Liver (tissue), 9 donors: ENCODE data around the gene BCL2L1. TPM values are rescaled to one million over a fixed set of nuclear protein-coding genes. Genes with fewer than 3 reads are reported as not detected.

Experiments used
- DNase-seq: peaks from one replicate; pipeline ENCODE4 v3.0.0-alpha.2; 2017; ENCODE audit warnings: low spot score
- H3K27ac ChIP-seq, 2 donors: one replicate each; pipeline ENCODE4 v1.7.0; 2013; ENCODE audit warnings: inconsistent platforms in 2 of 2, low read length in 2 of 2, control low read depth in 1 of 2, low read depth in 1 of 2, mild to moderate bottlenecking in 1 of 2
- H3K27me3 ChIP-seq, 4 donors: one replicate each; pipeline versions ENCODE4 v1.6.1 to v1.7.0; 2013; ENCODE audit warnings: low read length in 3 of 4, inconsistent platforms in 1 of 4, mild to moderate bottlenecking in 1 of 4, moderate library complexity in 1 of 4; ENCODE audit not compliant: control insufficient read depth in 4 of 4, insufficient read depth in 4 of 4
- H3K36me3 ChIP-seq, 4 donors: one replicate each; pipeline versions ENCODE4 v1.6.1 to v1.7.0; 2013; ENCODE audit warnings: low read length in 3 of 4, mild to moderate bottlenecking in 3 of 4, low read depth in 1 of 4, moderate library complexity in 1 of 4; ENCODE audit not compliant: control insufficient read depth in 4 of 4, insufficient read depth in 3 of 4
- H3K4me1 ChIP-seq, 4 donors: one replicate each; pipeline versions ENCODE4 v1.6.1 to v1.7.0; 2013; ENCODE audit warnings: low read length in 3 of 4, mild to moderate bottlenecking in 3 of 4, moderate library complexity in 1 of 4; ENCODE audit not compliant: control insufficient read depth in 4 of 4, insufficient read depth in 4 of 4
- H3K4me3 ChIP-seq, 3 donors: one replicate each; pipeline versions ENCODE4 v1.6.1 to v1.7.0; 2013; ENCODE audit warnings: low read length in 3 of 3, control low read depth in 1 of 3, low read depth in 1 of 3, mild to moderate bottlenecking in 1 of 3
- H3K9ac ChIP-seq, 2 donors: one replicate each; pipeline ENCODE4 v1.7.0; 2013; ENCODE audit warnings: low read length in 2 of 2, mild to moderate bottlenecking in 2 of 2, moderate library complexity in 2 of 2, control low read depth in 1 of 2, low read depth in 1 of 2
- H3K9me3 ChIP-seq, 4 donors: one replicate each; pipeline versions ENCODE4 v1.6.1 to v1.7.0; 2013; ENCODE audit warnings: low read length in 3 of 4; ENCODE audit not compliant: control insufficient read depth in 4 of 4
- ATF3 ChIP-seq: IDR thresholded peaks from 2 replicates; pipeline ENCODE4 v1.6.1; 2016; ENCODE audit warnings: antibody characterized with exemption
- EGR1 ChIP-seq, 2 donors: IDR thresholded peaks; 2 replicates each; pipeline ENCODE4 v1.6.1; 2016 to 2018; ENCODE audit warnings: antibody characterized with exemption in 2 of 2, low read depth in 2 of 2
- GABPA ChIP-seq, 2 donors: IDR thresholded peaks in 1 of 2; conservative IDR thresholded peaks in 1 of 2; 2 replicates each; pipeline ENCODE4 v1.6.1; 2016; ENCODE audit warnings: antibody characterized with exemption in 2 of 2, mild to moderate bottlenecking in 1 of 2, moderate library complexity in 1 of 2
- HNF4G ChIP-seq: IDR thresholded peaks from 2 replicates; pipeline ENCODE4 v1.6.1; 2016; ENCODE audit warnings: antibody characterized with exemption
- JUND ChIP-seq, 2 donors: IDR thresholded peaks; 2 replicates each; pipeline ENCODE4 v1.6.1; 2016; ENCODE audit warnings: antibody characterized with exemption in 2 of 2
- MAX ChIP-seq: IDR thresholded peaks from 2 replicates; pipeline ENCODE4 v1.6.1; 2016; ENCODE audit warnings: antibody characterized with exemption
- NR2F2 ChIP-seq: IDR thresholded peaks from 2 replicates; pipeline ENCODE4 v1.6.1; 2016; ENCODE audit warnings: antibody characterized with exemption
- RAD21 ChIP-seq, 2 donors: IDR thresholded peaks; 2 replicates each; pipeline ENCODE4 v1.6.1; 2016; ENCODE audit warnings: antibody characterized with exemption in 2 of 2, mild to moderate bottlenecking in 2 of 2
- RXRA ChIP-seq, 2 donors: IDR thresholded peaks; 2 replicates each; pipeline ENCODE4 v1.6.1; 2017 to 2018; ENCODE audit warnings: antibody characterized with exemption in 2 of 2, mild to moderate bottlenecking in 1 of 2
- SP1 ChIP-seq: IDR thresholded peaks from 2 replicates; pipeline ENCODE4 v1.6.1; 2018; ENCODE audit warnings: antibody characterized with exemption, mild to moderate bottlenecking
- YY1 ChIP-seq: IDR thresholded peaks from 2 replicates; pipeline ENCODE4 v1.6.1; 2016; ENCODE audit warnings: antibody characterized with exemption, mild to moderate bottlenecking
- WGBS: extraction: QIAGEN DNeasy Blood & Tissue Kit; methylation state at CpG from one replicate; pipeline ENCODE4 v1.1.7; 2013; 5-methylcytosine and 5-hydroxymethylcytosine counted together
- polyA plus RNA-seq, 2 donors: library from polyadenylated mRNA; stranded (reverse) in 1 of 2; unstranded in 1 of 2; fragments of 200-250 nt in 1 of 2; fragments of >200 nt in 1 of 2; fragmentation: Nextera tagmentation in 1 of 2; extraction: Ambion mirVana in 1 of 2; gene quantifications; one replicate each; pipeline versions ENCODE4 v1.2.1 to v1.2.3, GENCODE V29; 2013 to 2015
- total RNA-seq, 2 donors: library from RNA; depleted of rRNA; stranded (reverse); fragments of >200 nt; gene quantifications; one replicate each; pipeline ENCODE4 v1.2.3, GENCODE V29; 2014
- TF ChIP-seq, protein P1 (sequence below): fragments of 150-350 bp; IDR thresholded peaks from 2 replicates; pipeline ENCODE4 v1.5.1; 2017; ENCODE audit warnings: improper control_type of control experiment, low read depth, low read length; ENCODE audit not compliant: missing input control
- TF ChIP-seq, protein P2 (sequence below): IDR thresholded peaks from 2 replicates; pipeline ENCODE4 v1.6.1; 2016; ENCODE audit warnings: antibody characterized with exemption
- TF ChIP-seq, protein P3 (sequence below): IDR thresholded peaks from 2 replicates; pipeline ENCODE4 v1.6.1; 2016; ENCODE audit warnings: antibody characterized with exemption, mild to moderate bottlenecking
- donor health status: healthy.
- donor health status: healthy.
- donor health status: healthy.
- donor health status: healthy.
- donor health status: healthy.

Gene BCL2L1
- total and polyA plus RNA-seq, 4 donors: 29.7 to 124 (median 46.0) TPM

GRCh38 chr20:31667315-31668285 lies 55.1 kb downstream of the BCL2L1 start (continued):
- no peak for TF ChIP-seq SP1

- Histone ChIP-seq H3K4me1 (peaks cover 15 to 71% (median 55%) of the 10 kb centered on the region in 4 donors), H3K27ac (peak overlapping the region; percentile 25 to 37), H3K9ac (no peak overlapping the region), H3K36me3 (no peaks in the 10 kb centered on the region), H3K9me3 (no peaks in the 10 kb centered on the region), H3K4me3 (no peak overlapping the region), H3K27me3 (no peaks in the 10 kb centered on the region)
- TF ChIP-seq NR2F2: no peak
- TF ChIP-seq, protein P1, sequence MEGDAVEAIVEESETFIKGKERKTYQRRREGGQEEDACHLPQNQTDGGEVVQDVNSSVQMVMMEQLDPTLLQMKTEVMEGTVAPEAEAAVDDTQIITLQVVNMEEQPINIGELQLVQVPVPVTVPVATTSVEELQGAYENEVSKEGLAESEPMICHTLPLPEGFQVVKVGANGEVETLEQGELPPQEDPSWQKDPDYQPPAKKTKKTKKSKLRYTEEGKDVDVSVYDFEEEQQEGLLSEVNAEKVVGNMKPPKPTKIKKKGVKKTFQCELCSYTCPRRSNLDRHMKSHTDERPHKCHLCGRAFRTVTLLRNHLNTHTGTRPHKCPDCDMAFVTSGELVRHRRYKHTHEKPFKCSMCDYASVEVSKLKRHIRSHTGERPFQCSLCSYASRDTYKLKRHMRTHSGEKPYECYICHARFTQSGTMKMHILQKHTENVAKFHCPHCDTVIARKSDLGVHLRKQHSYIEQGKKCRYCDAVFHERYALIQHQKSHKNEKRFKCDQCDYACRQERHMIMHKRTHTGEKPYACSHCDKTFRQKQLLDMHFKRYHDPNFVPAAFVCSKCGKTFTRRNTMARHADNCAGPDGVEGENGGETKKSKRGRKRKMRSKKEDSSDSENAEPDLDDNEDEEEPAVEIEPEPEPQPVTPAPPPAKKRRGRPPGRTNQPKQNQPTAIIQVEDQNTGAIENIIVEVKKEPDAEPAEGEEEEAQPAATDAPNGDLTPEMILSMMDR: peak; percentile 2
- no peak for TF ChIP-seq YY1
- peak in 1 of 2 donors; percentile 42 for TF ChIP-seq RXRA (IDR thresholded peaks at IDR 0.05)
- peak in 1 of 2 donors; percentile 29 for TF ChIP-seq RAD21 (IDR thresholded peaks at IDR 0.05)
- DNase-seq: no peak
- 73% methylated on average over 7 of the region's 7 CpGs for WGBS
Measured at GRCh38 chr20:31666258-31667042, 56.2 kb downstream of the BCL2L1 start.

DNA sequence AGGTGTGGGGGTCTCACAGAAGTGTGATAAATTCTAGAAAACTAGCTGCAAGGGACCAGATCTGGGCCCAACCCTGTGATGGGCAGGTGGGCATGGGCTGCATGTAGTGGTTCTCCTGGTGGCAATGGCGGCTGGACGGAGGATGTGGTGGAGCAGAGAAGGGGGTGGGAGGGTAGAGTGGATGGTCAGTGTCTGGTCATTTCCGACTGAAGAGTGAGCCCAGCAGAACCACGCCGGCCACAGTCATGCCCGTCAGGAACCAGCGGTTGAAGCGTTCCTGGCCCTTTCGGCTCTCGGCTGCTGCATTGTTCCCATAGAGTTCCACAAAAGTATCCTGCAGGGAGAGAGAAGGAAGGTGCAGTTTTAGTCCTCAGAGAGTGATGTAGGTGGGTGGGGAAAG lies 56.9 kb downstream of the BCL2L1 start:
- H3K4me1 ChIP-seq: peaks cover 13 to 64% (median 53%) of the 10 kb centered on the region in 4 donors
- no peak overlapping the region for H3K9ac ChIP-seq
- no peak for DNase-seq
- H3K36me3 ChIP-seq: no peaks in the 10 kb centered on the region
- TF ChIP-seq RXRA (IDR thresholded peaks at IDR 0.05): no peak
- no peak for TF ChIP-seq YY1
- TF ChIP-seq MAX: no peak
- no peak for TF ChIP-seq RAD21 (IDR thresholded peaks at IDR 0.05)
- TF ChIP-seq ATF3: no peak
- TF ChIP-seq, protein P1: no peak
- TF ChIP-seq, protein P2, sequence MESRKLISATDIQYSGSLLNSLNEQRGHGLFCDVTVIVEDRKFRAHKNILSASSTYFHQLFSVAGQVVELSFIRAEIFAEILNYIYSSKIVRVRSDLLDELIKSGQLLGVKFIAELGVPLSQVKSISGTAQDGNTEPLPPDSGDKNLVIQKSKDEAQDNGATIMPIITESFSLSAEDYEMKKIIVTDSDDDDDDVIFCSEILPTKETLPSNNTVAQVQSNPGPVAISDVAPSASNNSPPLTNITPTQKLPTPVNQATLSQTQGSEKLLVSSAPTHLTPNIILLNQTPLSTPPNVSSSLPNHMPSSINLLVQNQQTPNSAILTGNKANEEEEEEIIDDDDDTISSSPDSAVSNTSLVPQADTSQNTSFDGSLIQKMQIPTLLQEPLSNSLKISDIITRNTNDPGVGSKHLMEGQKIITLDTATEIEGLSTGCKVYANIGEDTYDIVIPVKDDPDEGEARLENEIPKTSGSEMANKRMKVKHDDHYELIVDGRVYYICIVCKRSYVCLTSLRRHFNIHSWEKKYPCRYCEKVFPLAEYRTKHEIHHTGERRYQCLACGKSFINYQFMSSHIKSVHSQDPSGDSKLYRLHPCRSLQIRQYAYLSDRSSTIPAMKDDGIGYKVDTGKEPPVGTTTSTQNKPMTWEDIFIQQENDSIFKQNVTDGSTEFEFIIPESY: no peak
- TF ChIP-seq HNF4G: no peak
- TF ChIP-seq JUND (IDR thresholded peaks at IDR 0.05): no peak
- TF ChIP-seq GABPA (IDR thresholded peaks at IDR 0.05 in 1 of 2, conservative IDR thresholded peaks at IDR 0.05 in 1 of 2): no peak
- TF ChIP-seq, protein P3, sequence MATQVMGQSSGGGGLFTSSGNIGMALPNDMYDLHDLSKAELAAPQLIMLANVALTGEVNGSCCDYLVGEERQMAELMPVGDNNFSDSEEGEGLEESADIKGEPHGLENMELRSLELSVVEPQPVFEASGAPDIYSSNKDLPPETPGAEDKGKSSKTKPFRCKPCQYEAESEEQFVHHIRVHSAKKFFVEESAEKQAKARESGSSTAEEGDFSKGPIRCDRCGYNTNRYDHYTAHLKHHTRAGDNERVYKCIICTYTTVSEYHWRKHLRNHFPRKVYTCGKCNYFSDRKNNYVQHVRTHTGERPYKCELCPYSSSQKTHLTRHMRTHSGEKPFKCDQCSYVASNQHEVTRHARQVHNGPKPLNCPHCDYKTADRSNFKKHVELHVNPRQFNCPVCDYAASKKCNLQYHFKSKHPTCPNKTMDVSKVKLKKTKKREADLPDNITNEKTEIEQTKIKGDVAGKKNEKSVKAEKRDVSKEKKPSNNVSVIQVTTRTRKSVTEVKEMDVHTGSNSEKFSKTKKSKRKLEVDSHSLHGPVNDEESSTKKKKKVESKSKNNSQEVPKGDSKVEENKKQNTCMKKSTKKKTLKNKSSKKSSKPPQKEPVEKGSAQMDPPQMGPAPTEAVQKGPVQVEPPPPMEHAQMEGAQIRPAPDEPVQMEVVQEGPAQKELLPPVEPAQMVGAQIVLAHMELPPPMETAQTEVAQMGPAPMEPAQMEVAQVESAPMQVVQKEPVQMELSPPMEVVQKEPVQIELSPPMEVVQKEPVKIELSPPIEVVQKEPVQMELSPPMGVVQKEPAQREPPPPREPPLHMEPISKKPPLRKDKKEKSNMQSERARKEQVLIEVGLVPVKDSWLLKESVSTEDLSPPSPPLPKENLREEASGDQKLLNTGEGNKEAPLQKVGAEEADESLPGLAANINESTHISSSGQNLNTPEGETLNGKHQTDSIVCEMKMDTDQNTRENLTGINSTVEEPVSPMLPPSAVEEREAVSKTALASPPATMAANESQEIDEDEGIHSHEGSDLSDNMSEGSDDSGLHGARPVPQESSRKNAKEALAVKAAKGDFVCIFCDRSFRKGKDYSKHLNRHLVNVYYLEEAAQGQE: no peak
- TF ChIP-seq EGR1 (IDR thresholded peaks at IDR 0.05; ENCODE audit: low read depth in 2 of 2): no peak
- H3K27ac ChIP-seq: no peak overlapping the region
- H3K9me3 ChIP-seq: no peaks in the 10 kb centered on the region
- H3K4me3 ChIP-seq: no peak overlapping the region
- no peaks in the 10 kb centered on the region for H3K27me3 ChIP-seq
- 96% methylated on average over 10 of the region's 10 CpGs for WGBS
